WTC11 (cell line): ENCODE data around the gene DISC1.

Experiments used
- CBFB ChIP-seq: sonication (generic); formaldehyde crosslinking; IDR thresholded peaks from 2 replicates; pipeline ENCODE4 v1.8.1; 2022; ENCODE audit warnings: mild to moderate bottlenecking, low read depth, missing genetic modification reagents
- ERG ChIP-seq: fragments of 250-450 bp; sonication (Bioruptor Pico); IDR thresholded peaks from 2 replicates; pipeline ENCODE4 v1.8.0; 2021; ENCODE audit warnings: mild to moderate bottlenecking
- JUN ChIP-seq: sonication (generic); formaldehyde crosslinking; IDR thresholded peaks from 2 replicates; pipeline ENCODE4 v1.8.0; 2023; ENCODE audit warnings: mild to moderate bottlenecking, missing genetic modification reagents
- USF1 ChIP-seq: sonication (generic); formaldehyde crosslinking; IDR thresholded peaks from 2 replicates; pipeline ENCODE4 v1.8.0; 2022; ENCODE audit warnings: mild to moderate bottlenecking, missing genetic modification reagents
- ZNF121 ChIP-seq: sonication (generic); formaldehyde crosslinking; IDR thresholded peaks from 2 replicates; pipeline ENCODE4 v1.8.0; 2023; ENCODE audit warnings: missing genetic modification reagents
- ZNF138 ChIP-seq: sonication (generic); formaldehyde crosslinking; conservative IDR thresholded peaks from 2 replicates; pipeline ENCODE4 v1.8.1; 2022; ENCODE audit warnings: mild to moderate bottlenecking, moderate library complexity, missing genetic modification reagents
- ZNF317 ChIP-seq: sonication (generic); formaldehyde crosslinking; IDR thresholded peaks from 2 replicates; pipeline ENCODE4 v1.8.1; 2023; ENCODE audit warnings: low read depth, mild to moderate bottlenecking, moderate library complexity, missing genetic modification reagents, borderline replicate concordance
- TF ChIP-seq, protein P1 (sequence below): fragments of 200-600 bp; IDR thresholded peaks from 2 replicates; pipeline ENCODE4 v1.8.0; 2022; ENCODE audit warnings: antibody characterized with exemption
- TF ChIP-seq, protein P2 (sequence below): sonication (generic); formaldehyde crosslinking; IDR thresholded peaks from 2 replicates; pipeline ENCODE4 v1.8.0; 2022; ENCODE audit warnings: mild to moderate bottlenecking, missing genetic modification reagents

DNA sequence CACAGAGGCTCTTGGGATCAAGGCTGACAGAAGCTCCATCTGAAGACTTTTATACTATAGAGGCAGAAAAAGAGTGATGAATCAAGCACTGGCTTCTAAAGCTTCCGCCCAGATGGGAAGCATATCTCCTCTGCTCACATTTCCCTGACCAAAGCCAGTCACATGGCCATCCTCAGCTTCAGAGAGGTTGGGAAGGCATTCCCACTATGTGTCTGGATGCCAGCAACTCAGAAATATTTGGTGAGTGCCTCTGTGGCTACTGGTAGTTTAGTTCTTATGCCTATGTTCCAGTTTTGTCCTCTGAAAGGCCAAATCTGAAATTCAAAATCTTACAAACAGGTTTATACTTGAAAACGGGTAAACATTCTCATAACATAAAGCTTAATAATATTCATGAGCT is 9.9 kb upstream of the DISC1 start:
- TF ChIP-seq JUN (CRISPR knock-in tag): no peak
- TF ChIP-seq ERG (CRISPR knock-in tag): no peak
- TF ChIP-seq, protein P1, sequence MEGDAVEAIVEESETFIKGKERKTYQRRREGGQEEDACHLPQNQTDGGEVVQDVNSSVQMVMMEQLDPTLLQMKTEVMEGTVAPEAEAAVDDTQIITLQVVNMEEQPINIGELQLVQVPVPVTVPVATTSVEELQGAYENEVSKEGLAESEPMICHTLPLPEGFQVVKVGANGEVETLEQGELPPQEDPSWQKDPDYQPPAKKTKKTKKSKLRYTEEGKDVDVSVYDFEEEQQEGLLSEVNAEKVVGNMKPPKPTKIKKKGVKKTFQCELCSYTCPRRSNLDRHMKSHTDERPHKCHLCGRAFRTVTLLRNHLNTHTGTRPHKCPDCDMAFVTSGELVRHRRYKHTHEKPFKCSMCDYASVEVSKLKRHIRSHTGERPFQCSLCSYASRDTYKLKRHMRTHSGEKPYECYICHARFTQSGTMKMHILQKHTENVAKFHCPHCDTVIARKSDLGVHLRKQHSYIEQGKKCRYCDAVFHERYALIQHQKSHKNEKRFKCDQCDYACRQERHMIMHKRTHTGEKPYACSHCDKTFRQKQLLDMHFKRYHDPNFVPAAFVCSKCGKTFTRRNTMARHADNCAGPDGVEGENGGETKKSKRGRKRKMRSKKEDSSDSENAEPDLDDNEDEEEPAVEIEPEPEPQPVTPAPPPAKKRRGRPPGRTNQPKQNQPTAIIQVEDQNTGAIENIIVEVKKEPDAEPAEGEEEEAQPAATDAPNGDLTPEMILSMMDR: no peak
- TF ChIP-seq, protein P2, sequence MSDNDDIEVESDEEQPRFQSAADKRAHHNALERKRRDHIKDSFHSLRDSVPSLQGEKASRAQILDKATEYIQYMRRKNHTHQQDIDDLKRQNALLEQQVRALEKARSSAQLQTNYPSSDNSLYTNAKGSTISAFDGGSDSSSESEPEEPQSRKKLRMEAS: no peak
- TF ChIP-seq CBFB (CRISPR knock-in tag): no peak
- TF ChIP-seq USF1 (CRISPR knock-in tag): no peak
- no peak for TF ChIP-seq ZNF317 (CRISPR knock-in tag)
- TF ChIP-seq ZNF121 (CRISPR knock-in tag): no peak
- TF ChIP-seq ZNF138 (CRISPR knock-in tag): no peak
